CD4-positive, alpha-beta T cell treated with Interleukin-21 for 1 hour (primary cell): Measurements from ENCODE around the gene BMERB1.
A peak's percentile ranks its signal among the peaks of the same experiment; 100 is the strongest.

Experiments used
- DNase-seq: peaks from one replicate; pipeline ENCODE4 v3.0.0-alpha.2; 2020

Gene BMERB1

DNA sequence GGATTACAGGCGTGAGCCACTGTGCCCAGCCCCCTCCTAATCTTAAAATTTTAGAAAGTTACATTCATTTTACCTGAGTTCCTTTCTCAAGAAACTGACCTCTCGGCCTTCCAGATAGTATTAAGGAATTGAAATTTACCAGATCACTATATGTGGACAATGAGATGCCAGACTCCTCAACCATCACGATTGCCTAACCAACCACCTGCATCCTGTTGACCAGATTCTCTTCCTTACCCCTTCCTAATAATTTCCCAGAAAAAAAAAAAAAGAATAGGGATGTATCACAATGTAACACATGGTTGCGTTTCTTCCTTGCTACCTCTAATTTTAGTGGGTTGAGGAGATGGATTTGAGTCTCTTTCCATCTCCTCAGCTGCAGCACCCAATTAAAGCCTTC, 72.1 kb downstream of the BMERB1 start:
- no peak for DNase-seq

DNA sequence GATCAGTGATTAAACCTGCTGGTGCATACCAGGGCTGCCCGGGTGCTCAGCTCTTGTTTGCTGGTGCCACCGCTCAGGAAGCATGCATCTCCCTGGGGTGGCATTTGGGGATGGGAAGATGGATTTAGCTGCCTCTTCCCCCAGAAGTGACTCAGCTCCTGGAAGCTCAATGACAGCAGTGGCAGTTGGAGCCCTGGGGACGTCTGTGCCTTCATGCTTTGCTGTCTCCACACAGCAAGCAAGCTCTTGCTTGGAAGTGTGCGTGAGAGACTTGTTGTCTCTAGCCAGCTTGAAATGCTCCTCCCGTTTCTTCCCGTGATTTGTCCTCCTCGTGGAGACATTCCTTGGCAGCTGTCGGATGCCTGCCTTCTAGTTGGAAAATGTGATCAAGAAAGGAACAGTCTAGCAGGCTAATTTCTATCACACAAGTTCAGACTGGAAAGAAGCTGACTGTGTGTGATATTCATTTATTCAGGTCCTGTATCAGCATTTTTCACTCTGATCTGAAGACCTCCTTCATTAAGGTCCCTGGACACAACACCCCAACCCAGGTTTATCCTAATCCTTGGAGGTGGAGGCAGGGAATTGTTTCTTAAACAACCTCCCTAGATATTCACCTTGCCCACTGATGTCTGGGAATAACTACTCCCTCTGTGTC, 73.0 kb downstream of the BMERB1 start:
- no peak for DNase-seq

DNA sequence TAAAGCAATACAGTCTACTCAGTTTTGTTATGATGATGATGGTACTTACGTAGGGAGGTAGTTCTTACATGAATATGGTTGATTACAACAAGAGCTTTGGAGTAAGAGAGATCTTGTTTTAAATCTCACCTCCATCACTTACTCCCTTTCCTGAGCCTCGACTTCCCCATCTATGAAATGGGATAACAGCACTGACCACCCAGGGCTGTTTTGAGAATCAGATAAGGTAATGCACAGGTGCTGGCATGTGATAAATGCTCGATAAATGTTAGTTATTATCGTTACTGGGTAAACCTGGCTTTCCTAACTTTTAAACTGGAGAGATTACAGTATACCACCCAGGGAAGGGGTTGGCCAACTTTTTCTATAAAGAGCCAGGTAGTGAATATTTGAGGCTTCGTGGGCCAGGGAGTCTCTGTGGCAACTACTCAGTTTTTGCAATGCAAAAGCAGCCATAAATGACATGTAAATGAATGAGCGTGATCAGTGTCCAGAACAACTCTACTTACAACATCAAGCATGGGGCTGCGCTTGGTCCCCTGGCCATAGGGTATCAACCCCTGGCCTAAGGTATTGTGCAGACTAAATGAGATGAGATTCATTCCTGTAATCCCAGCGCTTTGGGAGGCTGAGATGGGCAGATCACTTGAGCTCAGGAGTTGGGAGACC, 73.7 kb downstream of the BMERB1 start:
- no peak for DNase-seq

DNA sequence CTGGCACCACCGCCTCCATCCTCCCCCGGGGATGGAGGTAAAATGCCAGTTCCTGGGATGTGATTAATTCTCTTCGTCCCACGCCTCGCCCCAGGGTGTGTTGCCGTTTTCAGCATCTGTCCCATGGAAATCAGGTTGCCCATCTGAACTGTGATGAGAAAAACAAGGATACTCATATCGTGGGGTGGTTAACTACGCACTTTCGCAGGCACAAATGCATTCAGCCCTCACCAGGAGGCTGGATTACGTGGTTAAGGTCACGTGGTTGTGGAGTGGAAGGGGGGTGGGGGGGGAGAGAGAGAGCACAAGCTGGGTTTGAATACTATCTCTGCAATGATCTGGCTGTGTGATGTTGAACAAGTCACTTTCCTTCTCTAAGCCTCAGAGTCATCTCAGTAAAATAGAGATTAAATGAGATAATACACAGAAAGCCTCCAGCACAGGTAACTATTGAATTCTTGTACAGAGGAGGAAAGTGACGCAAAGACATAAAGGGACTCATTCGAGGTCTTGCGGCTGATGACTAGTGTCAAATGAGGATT, 74.7 kb downstream of the BMERB1 start:
- peak; percentile 28 for DNase-seq

DNA sequence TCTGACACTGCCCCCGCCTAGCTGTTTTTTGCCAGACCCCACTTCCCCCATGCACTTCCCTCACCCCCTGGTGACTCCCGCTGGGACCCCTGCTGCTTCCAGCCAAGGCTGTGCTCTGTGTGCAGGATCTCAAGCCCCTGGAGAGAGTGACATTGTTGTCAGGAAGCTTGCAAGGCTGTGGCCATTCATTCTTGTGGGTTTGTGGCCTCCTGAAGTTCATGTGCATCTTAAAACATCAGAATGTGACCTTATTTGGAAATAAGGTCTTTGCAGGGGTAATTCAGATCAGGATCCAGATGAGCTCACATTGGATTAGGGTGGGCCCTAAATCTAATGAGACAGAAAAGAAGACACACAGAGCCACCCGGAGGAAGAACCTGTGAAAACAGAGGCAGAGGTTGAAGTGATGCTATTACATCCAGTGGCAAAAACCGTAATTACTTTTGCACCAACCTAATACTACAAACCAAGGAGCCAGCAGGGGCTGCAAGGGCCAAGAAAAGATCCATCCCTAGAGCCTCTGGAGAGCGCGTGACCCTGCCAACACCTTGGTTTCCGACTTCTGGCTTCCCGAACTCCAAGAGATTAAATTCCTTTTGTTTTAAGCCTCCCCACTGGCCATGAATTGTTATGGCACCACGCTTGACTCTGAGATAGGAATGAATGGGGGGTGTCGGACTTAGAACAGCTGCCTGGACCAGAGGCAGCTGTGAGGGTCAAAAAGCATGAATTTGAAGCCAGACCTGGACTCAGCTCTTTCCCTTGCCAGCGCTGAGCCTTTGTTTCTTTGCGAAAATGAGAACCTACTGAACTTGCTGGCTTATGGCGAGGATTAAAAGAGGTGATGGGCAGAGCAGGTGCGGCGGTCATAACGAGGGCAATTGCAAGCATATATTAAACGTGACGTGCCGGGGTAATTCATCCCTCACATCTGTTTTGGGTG, 75.5 kb downstream of the BMERB1 start:
- peak; percentile 3 for DNase-seq

DNA sequence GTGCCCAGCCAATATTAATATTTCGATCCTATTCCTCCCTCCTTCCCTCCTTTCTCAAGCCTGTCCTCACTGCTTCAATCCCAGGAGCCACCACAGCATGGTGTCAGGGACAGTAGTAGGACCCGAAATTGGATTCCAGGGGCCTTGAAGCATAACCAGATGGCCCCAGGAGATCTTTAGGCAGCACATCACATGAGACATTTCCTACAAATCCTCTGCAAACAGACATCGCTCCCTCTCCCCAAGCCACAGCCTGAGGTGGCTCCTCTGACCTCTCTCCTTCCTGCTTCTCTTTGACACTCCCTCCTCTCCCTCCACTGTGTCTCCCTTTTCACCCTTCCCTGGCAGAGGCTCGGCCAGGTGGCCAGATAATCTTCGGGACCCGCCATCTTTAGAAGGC, 76.6 kb downstream of the BMERB1 start:
- DNase-seq: no peak

DNA sequence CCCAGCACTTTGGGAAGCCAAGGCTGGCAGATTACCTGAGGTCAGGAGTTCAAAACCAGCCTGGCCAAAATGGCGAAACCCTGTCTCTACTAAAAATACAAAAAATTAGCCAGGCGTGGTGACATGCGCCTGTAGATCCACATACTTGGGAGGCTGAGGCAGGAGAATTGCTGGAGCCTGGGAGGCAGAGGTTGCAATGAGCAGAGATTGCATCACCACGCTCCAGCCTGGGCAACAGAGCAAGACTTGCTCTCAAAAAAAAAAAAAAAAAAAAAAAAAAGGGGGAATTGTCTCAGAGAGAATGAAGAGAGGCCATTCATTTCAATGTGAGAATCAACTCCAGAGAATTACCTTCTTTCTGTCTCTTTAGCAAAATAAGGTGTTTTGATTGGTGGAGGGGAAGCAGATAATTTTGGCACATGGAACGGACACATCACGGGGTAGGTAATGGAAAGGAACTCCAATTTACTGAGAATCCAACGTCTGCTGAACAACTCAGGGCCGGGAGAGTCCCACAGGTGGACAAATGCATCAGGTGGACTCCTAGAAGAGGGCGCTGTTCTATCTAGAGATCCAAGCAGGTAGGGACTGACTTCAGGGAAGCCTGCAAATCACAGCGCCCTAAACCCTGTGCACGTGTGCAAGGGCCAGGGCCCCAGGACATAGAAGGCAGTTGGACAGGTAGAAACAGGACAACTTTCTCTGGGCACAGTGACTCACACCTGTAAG, 77.5 kb downstream of the BMERB1 start:
- DNase-seq: no peak

DNA sequence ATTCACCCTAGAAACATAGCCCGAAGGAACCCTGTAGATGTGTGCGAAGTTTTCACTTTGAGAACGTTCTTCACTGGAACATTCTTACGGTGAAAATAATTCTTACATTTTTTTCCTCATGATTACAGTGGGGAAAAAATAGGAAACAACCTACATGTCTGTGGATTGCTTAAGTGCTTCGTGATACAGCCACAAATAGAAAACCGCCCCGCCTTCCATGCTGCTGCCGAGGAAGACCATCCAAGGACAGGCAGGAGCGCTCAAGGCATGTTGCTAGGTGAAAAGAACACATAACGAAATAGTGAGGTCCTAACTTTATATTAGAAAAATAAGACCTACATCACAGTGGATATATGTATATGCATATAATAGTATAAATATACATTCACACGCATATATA, 78.8 kb downstream of the BMERB1 start:
- no peak for DNase-seq

DNA sequence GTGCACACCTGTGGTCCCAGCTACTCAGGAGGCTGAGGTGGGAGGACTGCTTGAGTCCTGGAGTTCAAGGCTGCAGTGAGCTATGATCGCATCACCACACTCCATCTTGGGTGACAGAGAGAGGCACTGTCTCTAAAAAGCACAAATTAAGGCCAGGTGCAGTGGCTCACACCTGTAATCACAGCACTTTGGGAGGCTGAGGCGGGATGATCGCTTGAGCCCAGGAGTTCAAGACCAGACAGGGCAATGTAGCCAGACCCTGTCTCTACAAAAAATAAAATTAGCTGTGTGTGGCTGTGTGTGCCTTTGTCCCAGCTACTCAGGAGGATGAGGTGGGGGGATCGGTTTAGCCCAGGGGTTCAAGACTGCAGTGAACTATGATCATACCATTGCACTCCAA, 81.6 kb downstream of the BMERB1 start:
- DNase-seq: no peak

DNA sequence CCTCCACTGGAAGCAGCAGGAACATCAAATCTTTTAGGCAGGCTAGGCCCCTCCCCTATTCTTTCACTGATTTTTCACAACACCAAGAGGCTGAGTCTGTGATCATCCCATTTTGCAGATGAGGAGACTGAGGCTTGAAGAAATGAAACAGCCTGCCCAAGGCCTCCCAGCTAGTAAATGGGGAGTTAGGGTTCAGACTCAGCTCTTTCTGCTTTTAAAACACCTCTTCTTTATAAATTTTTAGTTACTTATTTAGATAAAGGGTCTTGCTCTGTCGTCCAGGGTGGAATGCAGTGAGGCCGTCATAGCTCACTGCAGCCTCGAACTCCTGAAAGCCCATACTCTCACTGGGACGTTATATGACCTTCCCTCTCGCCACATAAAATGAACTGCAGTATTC, 82.2 kb downstream of the BMERB1 start:
- DNase-seq: no peak

DNA sequence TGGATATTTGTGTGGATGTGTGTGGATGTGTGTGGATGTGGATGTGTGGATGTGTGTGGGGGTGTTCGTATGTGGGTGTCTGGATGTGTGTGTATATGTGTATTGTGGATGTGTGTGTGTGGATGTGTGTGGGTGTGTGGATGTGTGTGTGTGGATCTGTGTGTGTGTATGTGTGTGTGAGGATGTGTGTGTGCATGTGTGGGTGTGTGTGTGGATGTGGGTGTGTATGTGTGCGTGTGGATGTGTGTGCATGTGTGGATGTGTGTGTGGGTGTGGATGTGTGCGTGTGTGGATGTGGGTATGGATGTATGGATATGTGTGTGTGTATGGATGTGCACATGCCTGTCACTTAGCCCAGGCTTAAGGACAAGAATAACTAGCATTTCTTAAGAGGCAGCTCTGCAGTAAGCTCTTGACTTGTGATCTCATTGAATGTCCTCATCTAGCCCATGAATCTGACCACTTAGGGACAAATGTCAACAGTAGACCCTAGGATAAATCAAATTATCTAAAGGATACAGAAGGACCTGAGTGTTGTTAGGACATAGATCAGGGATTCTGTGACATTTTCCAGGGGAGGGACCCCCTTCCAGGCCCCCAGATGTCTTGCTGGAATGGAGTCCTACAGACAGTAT, 83.5 kb downstream of the BMERB1 start:
- DNase-seq: no peak

DNA sequence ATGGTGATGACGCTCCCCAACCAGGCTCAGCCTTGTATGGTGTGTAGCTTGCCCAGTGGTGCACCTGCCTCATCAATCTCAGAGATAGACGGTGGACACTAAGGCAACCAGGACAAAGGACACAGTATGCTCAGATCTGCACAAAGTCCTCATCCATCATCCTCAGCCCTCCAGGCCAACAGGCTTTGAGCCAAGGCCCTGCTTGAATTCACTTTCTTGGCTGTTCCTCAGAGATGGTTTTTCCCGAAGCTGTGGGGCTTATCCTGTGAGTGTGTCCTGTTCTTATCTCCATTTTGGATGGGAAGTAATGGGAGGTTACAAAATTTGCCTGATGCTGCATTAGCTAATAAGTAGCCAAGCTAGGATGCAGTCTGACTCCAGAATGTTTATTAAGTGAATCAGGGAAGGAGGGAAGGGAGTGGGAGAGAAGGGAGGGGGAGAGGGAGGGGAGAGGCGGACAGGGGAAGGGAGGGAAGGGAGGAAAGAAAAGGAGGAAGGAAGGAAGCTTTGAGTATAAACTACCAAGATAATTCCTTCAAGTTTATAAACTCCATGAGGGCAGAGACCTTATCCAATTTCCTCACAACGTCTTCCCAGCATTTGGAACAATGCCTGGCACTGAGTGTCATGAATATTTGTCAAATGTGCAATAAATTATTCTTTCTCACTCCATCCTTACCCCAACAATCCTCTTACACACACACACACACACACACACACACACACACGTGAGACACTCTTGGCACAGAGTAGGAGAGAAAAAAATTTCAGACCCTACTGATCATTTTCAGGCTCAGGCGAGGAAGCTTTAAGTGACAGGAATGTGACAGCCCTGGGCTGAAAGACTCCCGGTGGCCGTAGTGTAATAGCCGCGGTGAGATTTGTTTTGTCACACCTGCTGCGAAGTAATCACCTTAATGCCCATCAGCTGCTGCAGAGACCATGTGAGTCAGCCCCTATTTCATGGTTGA, 84.3 kb downstream of the BMERB1 start:
- no peak for DNase-seq

DNA sequence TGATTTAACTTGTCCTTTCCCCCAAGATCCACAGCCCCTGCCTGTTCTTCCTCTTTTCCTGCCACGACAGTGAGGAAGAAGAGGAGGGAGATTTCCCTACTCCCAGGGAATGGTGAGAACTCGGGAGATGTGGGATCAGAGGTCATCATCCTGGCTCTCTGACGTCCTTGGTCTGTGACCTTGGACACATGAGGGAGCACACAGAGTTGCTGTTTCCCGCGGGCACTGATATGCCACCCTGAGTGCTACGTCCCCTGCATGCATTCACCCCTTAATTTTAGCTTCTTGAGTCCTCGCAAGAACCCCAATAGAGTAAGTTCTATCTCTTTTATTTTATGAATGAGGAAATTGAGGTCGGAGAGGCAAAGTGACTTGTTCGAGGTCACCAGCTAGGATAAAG, 85.4 kb downstream of the BMERB1 start:
- no peak for DNase-seq

DNA sequence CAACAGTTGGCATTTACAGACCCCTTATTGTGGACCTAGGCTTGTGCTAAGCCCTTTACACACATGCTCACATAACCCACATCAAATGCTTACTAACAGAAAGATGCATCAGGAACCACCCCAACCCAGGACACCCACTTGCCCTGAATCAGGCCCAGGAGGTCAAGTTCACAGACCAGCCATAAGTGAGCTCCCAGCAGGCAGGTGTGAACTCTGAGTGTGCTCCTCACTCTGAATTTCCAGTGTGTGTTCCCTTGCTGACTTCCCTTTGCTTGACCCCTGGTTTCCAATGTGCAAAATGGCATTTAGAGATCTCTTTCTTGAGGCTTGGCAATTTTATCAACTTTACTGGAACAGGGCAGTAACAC, 87.0 kb downstream of the BMERB1 start:
- DNase-seq: no peak

DNA sequence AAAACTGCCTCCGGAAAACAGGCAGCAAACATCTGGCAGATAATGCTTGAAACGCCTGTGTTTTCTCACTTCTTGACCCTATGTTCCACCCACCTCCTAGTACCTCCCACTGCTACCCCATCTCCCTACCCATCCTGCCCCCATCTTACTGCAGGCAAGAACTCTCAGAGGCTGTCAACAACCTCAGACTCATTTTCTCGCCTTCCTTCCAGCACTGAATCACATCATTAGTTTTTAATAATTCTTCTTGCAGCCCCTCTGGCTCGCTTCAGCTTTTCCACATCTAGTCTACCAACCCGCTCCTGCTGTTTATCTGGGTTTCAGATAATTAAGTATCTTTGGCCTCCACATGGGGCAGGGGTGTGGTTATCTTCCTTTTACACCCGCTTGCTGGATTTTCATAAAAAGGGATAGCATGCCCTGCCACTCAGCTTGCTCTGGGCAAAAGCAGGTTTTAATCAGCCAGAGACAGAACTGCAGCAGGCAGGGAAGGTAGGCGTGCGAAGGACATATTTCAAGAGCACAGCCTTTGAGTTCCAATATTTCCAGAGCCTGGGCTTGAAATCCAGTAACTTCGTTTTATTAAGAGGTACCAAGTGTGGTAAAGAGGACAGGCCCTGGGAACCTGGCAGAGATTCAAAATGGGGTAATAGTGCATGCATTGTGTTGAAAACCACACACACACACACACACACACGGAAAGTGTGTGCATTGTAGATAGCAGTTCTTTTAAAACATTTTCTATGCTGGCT, 87.5 kb downstream of the BMERB1 start:
- no peak for DNase-seq

DNA sequence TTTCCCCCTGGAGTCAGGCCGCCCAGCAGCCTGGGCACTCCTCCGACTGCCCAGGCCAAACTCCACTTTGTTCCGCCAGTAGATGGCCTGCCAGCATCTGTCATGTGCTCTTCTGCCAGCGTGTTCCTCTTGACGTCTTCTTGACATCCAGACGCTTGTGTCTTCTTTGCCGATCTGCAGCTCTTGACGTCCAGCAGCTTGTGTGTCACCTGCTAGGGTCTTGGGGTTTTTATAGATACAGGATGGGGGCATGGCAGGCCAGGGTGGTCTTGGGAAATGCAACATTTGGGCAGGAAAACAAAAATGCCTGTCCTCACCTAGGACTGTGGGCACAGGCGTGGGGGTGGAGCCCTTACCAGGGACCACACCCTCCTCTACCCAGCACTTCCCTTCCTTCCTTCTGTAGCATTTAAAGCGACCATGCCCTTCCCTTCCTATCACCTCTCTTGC, 88.7 kb downstream of the BMERB1 start:
- DNase-seq: no peak

DNA sequence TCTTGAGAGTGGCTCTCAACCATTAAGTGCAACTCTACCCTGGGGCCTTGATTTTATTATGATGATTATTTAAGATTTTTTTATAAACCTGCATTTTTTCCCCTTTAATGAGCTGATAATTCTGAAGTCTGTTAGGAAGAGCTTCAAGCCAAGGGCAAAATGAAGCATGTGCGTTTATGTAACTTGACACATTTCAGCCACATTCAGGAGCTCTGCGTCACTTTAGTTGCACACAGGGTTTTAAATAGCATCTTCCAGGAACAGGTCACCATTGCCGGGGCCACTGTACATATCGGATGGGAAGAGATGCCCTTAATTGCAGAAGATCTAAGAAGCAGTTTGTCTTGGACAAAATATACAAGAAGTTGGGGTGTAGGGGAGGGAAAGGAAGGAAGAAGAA, 89.6 kb downstream of the BMERB1 start:
- no peak for DNase-seq

DNA sequence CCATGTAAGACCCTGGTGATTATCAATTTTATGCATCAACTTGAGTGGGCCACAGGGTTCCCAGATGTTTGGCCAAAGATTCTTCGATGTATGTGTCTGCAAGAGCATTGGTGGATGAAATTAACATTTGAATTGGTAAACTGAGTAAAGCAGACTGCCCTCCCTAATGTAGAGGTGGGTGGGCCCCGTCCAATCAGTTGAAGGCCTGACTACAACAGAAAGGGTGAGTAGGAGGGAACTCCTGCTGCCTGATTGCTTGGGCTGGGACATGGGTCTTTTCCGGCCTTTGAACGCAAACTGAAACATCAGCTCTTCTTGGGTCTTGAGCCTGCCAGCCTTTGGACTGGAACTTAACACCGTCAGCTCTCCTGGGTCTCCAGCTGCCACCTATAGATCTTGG, 90.6 kb downstream of the BMERB1 start:
- no peak for DNase-seq

DNA sequence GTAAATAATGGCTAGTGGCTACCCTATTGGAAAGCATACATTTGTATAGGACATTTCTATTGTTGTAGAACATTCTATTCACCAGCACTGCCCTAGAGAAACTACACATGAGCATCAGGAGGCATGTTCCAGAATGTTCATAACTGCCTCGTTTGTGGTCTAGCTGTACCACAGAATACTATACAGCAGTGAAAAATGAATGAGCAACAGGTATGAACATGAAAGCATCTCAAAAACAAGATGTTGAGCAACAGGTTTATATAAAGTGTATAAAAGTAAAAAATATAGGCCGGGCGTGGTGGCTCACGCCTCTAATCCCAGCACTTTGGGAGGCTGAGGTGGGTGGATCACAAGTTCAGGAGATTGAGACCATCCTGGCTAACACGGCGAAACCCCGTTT, 91.7 kb downstream of the BMERB1 start:
- DNase-seq: no peak

DNA sequence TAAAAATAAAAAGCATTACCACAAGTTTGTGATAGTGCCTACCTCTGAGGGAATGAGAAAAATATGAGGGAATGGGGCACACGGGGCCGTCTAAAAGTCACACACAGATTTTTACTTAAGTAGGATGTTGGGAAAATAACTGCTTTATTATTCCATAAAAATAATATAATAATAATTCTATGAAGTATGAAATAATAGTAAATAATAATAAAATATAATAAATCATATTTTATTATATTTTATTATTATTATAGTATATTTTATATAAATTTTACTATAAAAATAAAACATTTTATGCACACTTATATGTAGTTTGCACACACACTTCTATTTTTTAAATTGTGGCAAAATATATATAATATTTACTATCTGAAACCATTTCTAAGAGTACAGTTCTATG, 92.3 kb downstream of the BMERB1 start:
- no peak for DNase-seq
